AG04450 (cell line): Measurements from ENCODE around the gene CCDC30. TPM values are rescaled to one million over a fixed set of nuclear protein-coding genes. Genes with fewer than 3 reads are reported as not detected.
"Not testable (repeated sequence)": the region's sequence is repeated elsewhere in the genome, so short reads cannot be mapped to it uniquely, and the experiment has no call there.

Source experiments
- CTCF ChIA-PET: fragments of 300-600, 350-600 bp; formaldehyde crosslinking; extraction: SDS; loops from one replicate; lab custom pipeline; 2022; ENCODE audit warnings: antibody characterized with exemption, inconsistent platforms; lab: Charles Lee
- POLR2A ChIA-PET: fragments of 350-600 bp; formaldehyde crosslinking; extraction: SDS; loops from one replicate; lab custom pipeline; 2021; ENCODE audit warnings: antibody characterized with exemption, inconsistent platforms; lab: Yijun Ruan, JAX
- DNase-seq: peaks from one replicate; pipeline ENCODE4 v3.0.0-alpha.2; 2011; ENCODE audit warnings: low read depth, low spot score
- H3K27ac ChIP-seq: one replicate; pipeline ENCODE4 v1.5.1; 2012; ENCODE audit warnings: low read depth, low read length, control low read depth
- H3K27me3 ChIP-seq: one replicate; pipeline ENCODE4 v1.6.0; 2012; ENCODE audit warnings: low read length; ENCODE audit not compliant: control insufficient read depth, insufficient read depth
- H3K4me3 ChIP-seq: 2 replicates; pipeline ENCODE4 v1.5.1; 2011; ENCODE audit warnings: mild to moderate bottlenecking, low read depth, low read length, control low read depth
- H3K9me3 ChIP-seq: 2 replicates; pipeline ENCODE4 v1.5.1; 2012; ENCODE audit warnings: low read length; ENCODE audit not compliant: control insufficient read depth, insufficient read depth
- CTCF ChIP-seq: IDR thresholded peaks from 2 replicates; pipeline ENCODE4 v1.5.1; 2011; ENCODE audit warnings: low read depth, low read length, control low read depth, inconsistent platforms
- polyA plus RNA-seq: library from polyadenylated mRNA; depleted of rRNA; stranded (reverse); fragments of >200 nt; gene quantifications from 2 replicates; pipeline ENCODE4 v1.2.3, GENCODE V29; 2011

CCDC30 gene
- polyA plus RNA-seq, 1 experiment = 0.61 TPM

GRCh38 chr1:42618866-42619265 is 155.8 kb downstream of the CCDC30 start:
- Histone ChIP-seq H3K27me3 (no peaks in the 10 kb centered on the region), H3K27ac (no peak overlapping the region), H3K4me3 (no peak overlapping the region), H3K9me3 (no peaks in the 10 kb centered on the region)
- DNase-seq = no peak
- TF ChIP-seq CTCF = no peak
- ChIA-PET CTCF (interaction anchor here (0.5 to 0.6 kb wide), 2 partner anchors 55 to 160 kb away, joined by 3 to 5 read pairs; no protein-coding TSS in a partner anchor), POLR2A (no interaction called here)

DNA sequence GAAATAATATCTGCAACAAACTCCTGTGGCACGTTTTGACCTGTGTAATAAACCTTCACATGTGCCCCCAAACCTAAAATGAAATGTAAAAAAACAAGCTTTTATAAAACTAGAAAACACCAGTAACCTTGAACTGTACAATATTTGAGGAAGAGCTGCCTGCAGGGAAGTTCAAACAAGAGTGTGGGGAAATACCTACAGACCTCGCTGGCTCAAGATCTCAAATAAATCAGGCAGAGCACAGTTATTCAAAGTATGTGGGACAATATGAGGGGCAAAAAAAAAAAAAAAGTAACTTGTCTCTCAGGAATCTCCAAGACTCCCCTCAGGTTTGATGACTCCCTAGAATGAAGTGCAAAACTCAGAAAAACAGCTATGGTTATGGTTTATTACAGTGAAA is 157.2 kb downstream of the CCDC30 start:
- POLR2A ChIA-PET = no interaction called here
- TF ChIP-seq CTCF = no peak
- H3K9me3 ChIP-seq = no peaks in the 10 kb centered on the region
- H3K27ac ChIP-seq = no peak overlapping the region
- no peak overlapping the region for H3K4me3 ChIP-seq
- H3K27me3 ChIP-seq = no peaks in the 10 kb centered on the region
- CTCF ChIA-PET = no interaction called here
- DNase-seq = no peak

DNA sequence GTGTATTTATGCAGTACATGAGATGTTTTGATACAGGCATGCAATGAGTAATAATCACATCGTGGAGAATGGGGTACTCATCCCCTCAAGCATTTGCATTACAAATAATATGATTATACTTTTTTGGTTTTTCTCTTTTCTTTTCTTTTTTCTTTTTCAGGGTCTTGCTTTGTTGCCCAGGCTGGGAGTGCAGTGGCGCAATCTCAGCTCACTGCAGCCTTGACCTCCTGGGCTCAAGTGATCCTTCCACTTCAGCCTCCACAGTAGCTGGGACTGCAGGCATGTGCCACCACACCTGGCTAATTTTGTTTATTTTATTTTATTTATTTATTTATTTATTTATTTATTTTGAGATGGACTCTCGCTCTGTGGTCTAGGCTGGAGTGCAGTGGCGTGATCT is 158.1 kb downstream of the CCDC30 start:
- H3K27ac ChIP-seq, POLR2A ChIA-PET, DNase-seq, H3K9me3 ChIP-seq, CTCF ChIA-PET, H3K27me3 ChIP-seq, H3K4me3 ChIP-seq: not testable (repeated sequence)

DNA sequence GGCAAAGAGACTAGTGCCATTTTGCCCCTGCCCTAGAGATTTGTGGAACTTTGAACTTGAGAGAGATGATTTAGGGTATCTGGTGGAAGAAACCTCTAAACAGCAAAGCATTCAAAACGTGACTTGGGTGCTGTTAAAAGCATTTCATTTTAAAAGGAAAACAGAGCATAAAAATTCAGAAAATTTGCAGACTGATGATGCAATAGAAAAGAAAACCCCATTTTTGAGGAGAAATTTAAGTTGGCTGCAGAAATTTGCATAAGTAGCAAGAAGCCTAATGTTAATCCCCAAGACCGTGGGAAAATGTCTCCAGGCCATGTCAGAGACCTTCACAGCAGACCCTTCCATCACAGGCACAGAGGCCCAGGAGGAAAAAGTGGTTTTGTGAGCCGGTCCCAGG is 164.1 kb downstream of the CCDC30 start:
- DNase-seq, H3K27ac ChIP-seq, H3K4me3 ChIP-seq, H3K9me3 ChIP-seq, CTCF ChIA-PET, POLR2A ChIA-PET: not testable (repeated sequence)
- peaks cover 14% of the 10 kb centered on the region for H3K27me3 ChIP-seq

- H3K9me3 ChIP-seq = no peaks in the 10 kb centered on the region
- H3K27me3 ChIP-seq = no peaks in the 10 kb centered on the region
- H3K27ac ChIP-seq = no peak overlapping the region
- CTCF ChIA-PET = no interaction called here
- no peak overlapping the region for H3K4me3 ChIP-seq
- no peak for DNase-seq
- TF ChIP-seq CTCF = no peak
- POLR2A ChIA-PET = no interaction called here
These were observed 176.0 kb downstream of the CCDC30 start for GRCh38 chr1:42639116-42639515.

DNA sequence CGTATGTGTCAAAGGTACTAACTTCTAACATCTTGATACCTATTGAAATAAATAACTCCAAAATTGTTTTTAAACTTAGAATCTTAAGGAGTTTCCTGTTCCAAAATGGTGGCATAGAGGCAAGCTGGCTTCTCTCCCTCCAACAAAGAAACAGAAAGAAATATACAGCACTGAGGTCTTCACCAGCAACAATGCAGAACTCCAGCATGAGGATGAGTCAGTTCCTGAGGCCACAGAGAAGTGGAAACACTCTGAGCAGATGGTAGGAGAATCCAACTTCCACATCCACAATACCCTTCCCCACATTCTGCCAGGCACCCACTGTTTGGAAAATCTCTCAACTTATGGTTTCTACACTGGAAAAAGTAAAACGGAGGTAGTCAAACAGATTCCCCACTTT is 183.0 kb downstream of the CCDC30 start:
- POLR2A ChIA-PET = no interaction called here
- H3K27me3 ChIP-seq = peaks cover 5% of the 10 kb centered on the region
- DNase-seq = no peak
- no peak overlapping the region for H3K4me3 ChIP-seq
- no peaks in the 10 kb centered on the region for H3K9me3 ChIP-seq
- CTCF ChIA-PET = no interaction called here
- H3K27ac ChIP-seq = no peak overlapping the region
- TF ChIP-seq CTCF = no peak
